Kasumi-1 (cell line): ENCODE results near the gene ASPHD1.
"Not testable (repeated sequence)": the region's sequence is repeated elsewhere in the genome, so short reads cannot be mapped to it uniquely, and the experiment has no call there.

Experiments used
- DNase-seq, 2 experiments: peaks; one replicate each; lab custom pipeline; 2025; lab: John Stamatoyannopoulos, UW

The ASPHD1 gene, protein sequence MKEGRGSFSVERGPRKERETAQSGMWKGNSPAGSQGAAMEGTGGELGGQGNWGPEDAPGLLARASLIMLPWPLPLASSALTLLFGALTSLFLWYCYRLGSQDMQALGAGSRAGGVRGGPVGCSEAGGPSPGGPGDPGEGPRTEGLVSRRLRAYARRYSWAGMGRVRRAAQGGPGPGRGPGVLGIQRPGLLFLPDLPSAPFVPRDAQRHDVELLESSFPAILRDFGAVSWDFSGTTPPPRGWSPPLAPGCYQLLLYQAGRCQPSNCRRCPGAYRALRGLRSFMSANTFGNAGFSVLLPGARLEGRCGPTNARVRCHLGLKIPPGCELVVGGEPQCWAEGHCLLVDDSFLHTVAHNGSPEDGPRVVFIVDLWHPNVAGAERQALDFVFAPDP

DNA sequence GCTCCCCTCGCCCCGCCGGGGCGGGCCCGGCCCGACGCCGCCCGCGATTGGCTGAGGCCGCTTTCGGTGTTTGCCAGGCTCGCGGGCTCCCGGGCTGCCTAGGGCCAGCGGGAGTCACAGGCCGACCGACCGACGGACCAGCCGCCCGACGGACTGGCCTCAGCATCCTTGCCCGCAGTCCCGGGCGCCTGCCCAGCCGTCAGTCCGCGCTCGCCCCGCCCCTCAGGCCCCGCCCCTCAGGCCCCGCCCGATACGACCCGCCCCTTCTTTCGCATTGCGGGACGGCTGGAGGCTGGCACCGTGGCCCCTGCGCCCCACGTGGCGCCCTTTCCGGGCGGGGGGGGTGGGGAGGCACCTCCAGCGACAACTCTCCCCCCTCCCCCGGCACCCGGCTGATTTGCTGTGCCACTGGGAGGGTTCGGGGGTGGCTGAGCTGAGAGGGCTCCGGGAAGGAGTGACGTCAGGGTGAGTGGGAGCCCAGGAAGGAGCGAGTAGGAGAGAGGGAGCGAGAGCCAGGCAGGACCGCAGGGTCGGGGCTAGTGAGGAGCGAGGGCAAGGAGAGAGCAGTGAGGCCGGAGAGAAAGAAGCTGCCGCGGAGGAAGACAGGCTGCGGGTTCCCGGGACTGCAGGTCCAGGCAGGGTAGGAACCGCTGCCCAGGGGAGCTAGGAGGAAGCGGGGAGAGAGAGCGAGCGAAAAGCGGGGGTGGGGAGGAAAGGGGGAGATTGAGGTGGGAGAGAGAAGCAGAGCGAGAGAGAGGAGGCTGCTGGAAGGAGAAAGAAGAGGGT lies at the start of gene ASPHD1:
ASPHD1 (plus strand) TSS at position 387 of the 786 bp plus-strand sequence. CDS start 484 bp downstream, outside the sequence.
- DNase-seq, result peak; percentile 22 to 29

DNA sequence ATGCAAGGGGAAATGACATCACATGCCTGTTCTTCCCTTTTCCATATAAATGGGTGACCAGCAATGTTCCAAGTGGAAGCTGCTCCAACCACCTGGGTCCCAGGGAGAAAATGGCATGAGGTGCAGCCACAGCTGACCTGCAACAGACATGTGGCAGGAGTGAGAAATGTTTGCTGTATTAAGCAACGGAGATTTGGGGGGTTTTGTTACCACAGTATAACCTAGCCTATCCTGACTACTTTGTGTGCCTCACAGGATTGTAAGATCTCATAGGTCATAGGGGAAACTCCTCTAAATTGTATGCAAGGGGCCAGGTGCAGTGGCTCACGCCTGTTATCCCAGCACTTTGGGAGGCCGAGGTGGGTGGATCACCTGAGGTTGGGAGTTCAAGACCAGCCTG lies 49.3 kb upstream of the ASPHD1 start:
- DNase-seq, result no peak

DNA sequence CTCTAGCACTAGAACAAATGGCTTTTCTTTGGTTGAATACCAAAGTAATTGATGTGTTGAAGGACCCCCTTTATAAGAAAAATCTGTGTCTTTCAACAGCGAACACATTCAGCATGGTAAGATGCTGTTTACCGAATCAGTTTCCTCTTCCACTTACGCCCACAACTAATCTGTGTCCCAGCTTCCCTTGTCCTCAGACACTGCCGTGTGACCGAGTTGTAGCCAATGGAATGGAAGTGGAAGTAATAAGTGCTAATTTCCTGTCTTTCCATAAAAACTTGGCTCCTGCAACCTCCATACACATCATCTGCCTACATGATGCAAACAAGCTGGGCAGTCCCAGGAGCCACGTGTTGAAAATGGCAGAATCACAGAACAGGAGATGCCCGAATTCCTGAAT lies 47.6 kb upstream of the ASPHD1 start:
- DNase-seq, result no peak

DNA sequence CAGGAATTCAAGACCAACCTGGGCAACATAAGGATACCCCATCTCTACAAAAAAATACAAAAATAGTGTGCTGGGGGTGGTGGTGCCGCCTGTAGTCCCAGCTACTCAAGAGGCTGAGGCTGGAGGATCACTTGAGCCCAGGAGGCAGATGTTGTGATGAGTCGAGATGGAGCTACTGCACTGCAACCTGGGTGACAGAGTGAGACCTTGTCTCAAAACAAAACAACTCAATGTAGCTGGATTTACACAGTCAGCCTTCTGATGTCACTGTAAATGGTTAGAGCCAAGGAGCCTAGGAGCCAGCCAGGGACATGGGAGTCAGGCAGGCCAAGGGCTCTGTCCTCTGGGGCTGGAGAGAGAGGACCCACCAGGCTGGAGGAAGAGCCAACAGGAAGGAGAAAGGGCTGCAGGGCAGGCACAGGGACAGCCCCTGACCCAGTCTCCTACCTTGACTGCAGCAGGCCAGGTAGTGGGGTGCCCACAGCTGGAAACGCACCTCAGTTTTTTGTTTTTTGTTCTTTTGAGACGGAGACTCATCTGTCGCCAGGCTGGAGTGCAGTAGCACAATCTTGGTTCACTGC lies 45.7 kb upstream of the ASPHD1 start:
- no peak for DNase-seq

DNA sequence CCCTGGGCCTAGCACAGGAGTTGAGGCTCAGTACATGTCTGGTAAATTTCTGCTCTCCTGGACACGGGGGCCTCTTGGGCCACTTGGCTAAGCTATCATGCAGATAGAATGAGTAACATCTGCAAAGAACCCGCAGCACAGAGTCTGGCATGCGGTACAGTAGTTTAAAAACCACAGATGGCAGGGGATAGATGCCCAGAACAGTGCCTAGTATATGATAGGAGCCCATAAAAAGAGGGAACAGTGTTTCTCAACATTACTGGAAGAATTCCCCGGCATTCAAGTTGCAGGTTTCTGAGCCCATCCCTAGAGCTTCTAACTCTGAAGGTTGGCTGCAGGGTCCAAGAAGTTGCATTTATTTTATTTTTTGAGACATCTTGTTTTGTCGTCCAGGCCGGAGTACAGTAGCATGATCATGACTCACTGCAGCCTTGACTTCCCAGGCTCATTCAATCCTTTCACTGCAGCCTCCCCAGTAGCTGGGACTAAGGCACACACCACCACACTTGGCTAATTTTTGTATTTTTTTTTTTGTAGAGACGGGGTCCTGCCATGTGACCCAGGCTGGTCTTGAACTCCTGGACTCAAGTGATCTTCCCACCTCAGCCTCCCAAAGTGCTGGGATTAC lies 43.0 kb upstream of the ASPHD1 start:
- no peak for DNase-seq

DNA sequence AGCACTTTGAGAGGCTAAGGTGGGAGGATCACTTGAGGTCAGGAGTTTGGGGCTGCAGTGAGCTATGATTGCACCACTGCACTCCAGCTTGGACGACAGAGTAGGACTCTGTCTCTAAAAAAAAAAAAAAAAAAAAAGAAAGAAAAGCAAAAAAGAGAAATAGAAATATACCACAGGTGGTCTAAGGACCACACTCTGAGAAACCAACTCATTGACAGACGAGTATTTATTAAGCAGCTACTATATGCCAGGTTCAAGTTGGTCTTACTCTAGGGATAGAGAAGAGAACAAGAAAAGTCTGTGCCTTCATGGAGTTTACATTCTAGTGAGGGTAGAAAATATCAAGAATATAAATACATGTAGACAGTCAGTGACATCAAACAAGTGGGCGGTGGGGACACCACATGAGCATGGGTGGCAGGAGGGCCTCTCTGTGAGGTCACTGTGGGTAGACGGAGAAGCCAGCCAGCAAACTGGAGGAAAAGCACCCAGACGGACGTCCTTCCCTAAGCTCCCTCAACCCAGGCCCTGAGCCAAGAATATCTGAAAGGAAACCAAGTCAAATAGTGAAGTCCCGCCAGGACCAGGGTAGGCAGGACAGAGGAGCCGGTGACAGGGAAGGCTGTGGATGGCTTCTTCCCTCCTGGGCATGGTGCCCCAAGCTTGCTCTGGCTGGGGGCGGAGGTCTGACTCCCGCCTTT lies 42.0 kb upstream of the ASPHD1 start:
- DNase-seq, result no peak

DNA sequence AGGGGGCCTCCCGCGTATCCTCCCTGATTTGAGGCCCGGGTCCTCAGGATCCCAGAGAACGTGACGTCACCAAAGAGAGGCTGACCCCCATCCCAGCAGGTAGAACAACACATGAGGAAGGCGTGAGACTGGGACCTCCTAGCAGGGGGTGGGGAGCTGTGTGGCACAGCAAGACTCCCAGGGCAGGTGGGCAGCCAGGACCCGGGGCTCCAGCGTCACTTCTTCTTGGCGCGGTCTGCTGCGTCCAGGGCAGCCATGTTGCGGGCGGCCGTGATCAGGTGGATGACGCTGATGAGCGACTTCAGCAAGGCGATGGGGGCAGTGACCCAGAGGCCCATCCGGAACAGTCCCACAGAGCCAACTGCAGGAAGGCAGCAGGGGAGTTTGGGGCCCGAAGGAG lies 41.3 kb upstream of the ASPHD1 start:
- DNase-seq, result no peak

DNA sequence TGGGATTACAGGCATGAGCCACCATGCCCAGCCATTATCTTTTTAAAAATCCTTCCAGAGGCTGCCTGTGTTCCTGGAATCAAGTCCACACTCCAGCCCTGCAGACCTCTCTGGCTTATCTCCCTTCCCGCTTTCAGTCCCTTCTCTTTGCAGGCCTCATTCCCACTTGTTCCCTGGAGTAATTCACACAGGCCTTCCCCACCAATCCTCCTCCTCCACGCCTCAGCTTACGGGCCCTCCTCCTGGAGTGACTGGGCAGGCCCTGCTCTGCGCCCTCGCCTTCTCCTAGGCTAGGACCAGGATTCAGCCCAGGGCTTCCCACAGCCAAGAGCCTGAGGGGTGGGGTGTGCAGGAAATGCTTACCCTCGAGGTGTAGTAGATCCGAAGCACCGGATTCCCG lies 40.1 kb upstream of the ASPHD1 start:
- DNase-seq, result no peak

DNA sequence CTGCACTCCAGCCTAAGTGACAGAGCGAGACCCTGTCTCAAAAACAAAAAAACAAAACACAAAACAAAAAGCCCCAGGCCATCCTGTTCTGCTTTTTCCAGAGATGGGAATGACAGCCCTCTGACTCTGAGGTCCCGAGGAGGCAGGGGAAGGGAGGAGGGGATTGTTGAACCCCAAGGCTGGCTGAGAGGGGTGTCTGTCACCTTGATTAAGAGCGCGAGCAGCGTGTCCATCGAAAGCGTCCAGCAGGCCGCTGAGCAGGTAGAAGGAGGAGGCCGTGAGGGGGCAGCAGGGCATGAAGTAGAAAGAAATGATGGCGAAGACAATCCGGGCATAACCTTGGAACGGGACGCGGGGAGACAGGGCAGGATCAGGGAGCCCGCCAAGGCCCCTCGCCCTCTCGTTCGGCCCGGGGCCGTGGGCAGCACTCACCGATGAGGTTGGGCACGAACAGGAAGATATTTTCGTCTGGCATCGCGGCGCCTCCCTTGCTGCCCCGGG lies 37.9 kb upstream of the ASPHD1 start:
- DNase-seq, result no peak

DNA sequence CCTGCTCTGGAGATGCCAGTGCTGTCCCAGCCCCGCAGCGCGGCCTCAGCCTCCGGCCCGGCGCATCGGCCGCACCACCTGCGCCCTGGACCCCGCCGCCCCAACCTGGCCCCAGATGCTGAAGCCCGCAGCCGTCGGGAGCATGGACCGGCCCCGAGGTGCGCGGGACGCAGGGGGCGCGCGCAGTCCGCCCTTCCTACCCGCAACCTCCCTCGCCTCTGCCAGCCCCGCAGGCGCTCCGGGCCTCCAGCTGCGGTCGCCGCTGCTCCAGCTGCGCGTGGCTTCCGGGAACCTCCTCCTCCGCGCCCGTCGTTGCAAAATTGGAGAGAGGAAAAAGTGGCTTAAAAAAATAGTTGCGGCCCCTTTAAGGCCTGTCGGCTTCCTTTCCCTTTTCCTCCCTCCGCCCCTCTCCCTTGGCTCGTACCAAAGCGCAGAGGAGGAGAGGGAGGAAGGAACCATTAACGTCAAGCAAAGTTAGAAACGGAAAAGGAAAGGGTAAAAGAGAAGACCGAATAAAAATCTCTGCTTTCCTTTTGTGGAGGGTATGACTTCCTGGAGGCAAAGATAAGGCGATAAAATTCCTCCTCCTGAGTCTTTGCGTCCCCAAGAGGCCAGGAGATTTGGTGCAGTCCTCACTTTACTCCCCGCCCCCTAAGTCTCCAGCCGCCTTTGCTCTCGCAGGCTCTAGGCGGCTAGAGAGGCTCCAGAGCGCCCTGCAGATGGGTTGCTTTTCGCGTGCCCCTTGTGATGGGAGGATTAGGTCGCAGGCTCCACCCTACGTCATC lies 37.2 kb upstream of the ASPHD1 start, which contains the start of gene CDIPT:
CDIPT (minus strand) TSS at position 343 of the 785 bp plus-strand sequence. CDS start 369 bp downstream, outside the sequence.
- DNase-seq, result peak; percentile 82 to 89

DNA sequence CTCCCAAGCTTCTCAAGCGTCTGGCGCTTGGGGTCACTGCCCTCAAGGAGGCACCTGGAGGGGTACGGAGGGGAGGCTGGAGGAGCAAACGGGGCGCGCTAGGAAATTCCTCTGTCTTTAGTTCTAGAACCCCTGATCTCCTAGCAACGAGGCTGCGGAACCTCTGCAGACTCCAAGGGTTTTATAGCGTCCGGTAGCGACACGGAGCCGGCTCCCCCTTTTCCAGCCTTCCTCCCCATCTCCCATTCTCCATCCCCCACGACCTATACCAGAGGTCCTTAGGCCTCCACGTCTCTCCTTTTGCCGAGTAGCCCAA lies 36.7 kb upstream of the ASPHD1 start:
- DNase-seq, result no peak

DNA sequence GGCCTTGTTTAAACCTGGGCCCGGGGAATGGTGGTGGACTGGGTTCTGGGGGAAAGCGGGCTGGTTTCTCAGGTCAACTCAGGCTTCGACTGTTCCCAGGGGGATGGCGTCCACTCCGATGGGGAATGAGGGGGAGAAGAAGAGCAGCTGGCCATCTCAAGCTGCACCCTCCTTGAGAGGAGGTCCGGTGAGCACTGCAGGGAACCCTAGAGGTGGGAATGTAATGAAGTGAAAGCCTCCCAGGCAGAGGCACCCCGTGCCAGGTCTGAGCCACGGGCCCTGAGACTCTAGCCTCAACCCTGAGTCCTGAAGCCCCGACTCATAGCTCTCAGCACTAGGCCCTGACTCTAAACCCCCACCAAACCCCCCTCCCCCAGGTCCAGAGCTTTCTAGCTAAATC lies 36.1 kb upstream of the ASPHD1 start:
- no peak for DNase-seq

DNA sequence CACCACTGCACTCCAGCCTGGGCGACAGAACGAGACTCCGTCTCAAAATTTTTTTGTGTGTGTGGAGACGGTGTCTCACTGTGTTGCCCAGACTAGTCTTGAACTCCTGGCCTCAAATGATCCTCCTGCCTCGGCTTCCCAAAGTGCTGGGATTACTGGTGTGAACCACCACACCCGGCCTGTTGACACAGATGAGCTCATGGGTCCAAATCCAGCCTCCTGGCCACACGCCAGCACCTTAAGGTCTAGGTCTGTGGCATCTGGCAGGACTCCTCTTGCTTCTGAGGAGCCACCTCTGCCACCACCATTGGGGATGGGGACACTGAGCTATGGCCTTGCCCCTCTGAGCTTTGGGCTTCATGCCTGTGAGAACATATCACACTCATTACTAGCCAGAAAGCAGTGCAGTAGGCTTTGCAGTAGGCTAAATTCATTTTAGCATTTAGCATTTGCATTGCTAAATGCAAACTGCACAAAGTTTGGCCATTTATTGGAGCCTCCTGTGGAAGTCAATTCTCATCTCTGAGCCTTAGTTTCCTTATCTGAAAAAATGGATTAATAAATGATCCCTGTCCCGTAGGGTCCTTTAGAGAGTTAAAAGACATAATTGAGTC lies 31.8 kb upstream of the ASPHD1 start:
- no peak for DNase-seq

DNA sequence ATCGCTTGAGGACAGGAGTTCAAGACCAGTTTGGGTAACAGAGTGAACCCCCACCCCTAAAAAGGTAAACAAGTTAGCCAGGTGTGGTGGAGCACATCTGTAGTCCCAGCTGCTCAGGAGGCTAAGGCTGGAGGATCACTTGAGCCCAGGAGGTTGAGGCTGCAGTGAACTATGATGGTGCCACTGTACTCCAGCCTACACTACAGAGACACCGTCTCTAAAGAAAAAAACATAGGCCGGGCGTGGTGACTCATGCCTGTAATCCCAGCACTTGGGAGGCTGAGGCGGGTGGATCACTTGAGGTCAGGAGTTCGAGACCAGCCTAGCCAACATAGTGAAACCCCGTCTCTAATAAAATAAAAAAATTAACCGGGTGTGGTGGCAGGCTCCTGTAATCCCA lies 31.2 kb upstream of the ASPHD1 start:
- DNase-seq, result not testable (repeated sequence)

DNA sequence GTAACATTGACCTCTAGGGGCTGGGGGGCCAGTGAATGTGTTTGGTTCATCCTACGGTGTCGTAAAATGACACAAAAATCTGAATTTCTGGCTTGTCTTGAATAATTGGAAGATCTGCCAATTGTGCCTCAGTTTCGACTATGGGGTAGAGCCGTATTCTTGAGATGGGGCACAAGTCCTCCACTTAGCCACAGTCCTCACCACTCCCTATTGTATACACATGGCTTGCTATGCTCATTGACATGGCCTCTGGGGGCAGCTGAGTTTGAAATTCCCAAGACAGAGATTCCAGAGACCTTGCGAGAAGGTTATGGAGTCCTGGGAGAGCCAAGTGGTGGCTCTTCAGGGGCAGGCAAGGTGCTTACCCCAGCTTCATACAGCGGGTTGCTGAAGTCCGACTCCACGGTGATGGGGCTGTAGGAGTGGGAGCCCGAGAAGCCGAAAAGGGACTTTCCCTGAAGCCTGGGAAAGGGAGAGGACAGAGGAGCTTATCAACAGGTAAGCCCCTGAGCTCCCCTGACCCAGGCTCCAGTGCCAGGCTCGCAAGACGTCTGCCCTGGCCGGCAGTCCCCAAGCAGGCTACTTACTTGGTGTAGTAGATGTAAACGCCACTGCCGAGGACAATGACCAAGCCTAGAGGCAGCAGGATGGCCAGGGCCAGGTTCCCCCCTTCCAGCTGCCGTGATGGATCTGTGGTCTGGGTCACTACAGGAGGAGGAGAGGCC lies 28.3 kb upstream of the ASPHD1 start:
- no peak for DNase-seq

DNA sequence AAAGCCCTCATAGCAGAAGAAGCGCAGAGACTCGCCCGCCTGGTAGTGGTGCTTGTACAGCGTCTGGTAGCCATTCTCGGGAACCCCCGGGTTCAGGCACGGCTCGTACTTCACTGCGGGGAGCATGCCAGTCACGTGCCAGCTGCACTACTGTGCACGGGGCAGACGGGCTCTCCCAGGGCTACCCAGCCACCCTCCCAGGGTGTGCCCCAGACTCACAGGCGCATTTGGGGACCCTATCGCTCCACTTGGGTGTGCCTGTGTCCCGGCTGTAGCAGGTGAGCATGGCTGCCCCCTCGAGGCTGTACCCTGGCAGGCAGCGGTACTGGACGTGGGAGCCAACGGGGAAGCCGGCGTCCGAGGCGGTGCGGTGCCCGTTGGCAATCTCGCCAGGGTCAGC lies 27.0 kb upstream of the ASPHD1 start:
- no peak for DNase-seq

DNA sequence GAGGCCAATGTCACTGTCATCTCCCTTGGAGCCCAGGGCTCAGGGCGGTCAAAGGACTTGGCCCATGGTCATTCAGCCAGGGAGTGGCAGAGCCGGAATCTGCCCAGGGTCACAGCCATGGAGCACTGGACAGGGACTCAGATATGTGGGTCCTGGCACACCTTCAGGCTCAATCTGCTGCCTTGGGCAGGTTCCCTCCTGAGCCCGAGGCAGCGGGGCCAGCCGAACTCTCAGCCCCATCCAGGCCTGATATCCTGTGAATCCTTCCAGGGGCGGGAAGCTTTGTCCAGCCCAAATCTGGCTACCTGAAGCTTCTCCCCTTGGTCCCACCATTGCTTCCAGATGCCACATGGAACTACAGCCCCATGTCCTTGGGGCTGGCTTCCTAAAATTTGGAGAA lies 25.1 kb upstream of the ASPHD1 start:
- no peak for DNase-seq

DNA sequence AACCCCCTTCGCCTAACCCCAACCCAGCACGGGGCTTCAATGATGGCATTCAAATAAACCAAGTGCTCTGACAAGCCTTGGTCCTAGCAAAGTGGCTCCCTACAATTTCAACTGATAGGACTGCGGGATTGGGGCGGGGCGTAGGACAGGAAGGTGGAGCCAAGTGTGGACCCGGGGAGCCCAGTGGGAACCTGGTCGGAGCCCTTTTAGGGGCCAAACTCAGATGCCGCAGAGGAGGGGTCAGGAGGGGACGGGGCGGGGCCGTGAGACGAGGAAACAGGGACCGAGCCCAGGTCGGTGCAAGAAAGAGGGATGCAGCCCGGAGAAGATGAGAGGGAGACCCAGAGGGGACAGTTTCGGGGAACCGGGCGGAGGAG lies 24.1 kb upstream of the ASPHD1 start:
- DNase-seq, result no peak

DNA sequence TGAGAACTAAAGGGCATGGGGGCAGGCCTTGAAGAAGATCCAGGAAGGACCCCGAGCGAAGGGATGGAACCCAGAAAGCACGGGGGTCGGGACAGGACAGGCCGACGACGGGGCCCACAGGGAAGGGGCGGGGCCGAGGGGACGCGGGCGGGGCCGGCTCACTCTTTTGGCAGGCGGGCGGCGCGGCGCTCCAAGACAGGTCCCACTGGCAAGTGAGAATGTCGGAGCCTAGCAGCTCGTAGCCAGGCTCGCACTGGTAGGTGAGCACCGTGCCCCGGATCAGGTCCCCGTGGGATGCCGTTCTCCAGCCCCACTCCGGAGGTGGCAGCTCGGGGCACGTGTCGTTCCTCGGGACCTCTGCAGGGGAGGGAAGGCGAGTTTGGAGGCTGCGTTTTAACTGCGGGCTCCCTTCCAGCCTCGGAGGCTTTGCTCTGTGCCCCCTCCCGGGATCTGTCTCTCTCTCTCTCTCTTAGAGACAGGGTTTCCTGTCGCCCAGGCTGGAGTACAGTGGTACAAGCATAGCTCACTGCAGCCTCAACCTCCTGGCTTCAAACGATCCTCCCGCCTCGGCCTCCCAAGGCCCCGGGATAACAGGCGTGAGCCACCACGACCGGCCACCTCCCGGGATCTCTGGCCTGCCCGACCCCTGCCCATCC lies 23.6 kb upstream of the ASPHD1 start:
- DNase-seq, result no peak
